Measurements from ENCODE around the gene TTLL3.

Gene TTLL3

DNA sequence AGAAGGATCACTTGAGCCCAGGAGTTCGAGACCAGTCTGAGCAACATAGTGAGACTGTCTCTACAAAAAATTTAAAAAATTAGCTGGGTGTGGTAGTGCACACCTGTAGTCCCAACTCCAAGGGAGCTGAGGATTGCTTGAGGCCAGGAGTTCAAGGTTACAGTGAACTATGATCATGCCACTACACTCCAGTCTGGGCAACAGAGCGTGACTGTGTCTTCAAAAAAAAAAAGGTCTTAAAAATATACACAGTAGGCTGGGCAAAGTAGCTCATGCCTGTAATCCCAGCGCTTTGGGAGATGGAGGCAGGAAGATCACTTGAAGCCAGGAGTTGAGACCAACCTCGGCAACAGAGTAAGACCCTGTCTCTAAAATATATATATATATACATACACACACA lies 29.2 kb upstream of the TTLL3 start:
- DNase-seq (ENCODE audit: low read depth), result no peak

- DNase-seq (ENCODE audit: low read depth), result no peak
These were observed 28.5 kb upstream of the TTLL3 start for GRCh38 chr3:9781551-9781950.

DNA sequence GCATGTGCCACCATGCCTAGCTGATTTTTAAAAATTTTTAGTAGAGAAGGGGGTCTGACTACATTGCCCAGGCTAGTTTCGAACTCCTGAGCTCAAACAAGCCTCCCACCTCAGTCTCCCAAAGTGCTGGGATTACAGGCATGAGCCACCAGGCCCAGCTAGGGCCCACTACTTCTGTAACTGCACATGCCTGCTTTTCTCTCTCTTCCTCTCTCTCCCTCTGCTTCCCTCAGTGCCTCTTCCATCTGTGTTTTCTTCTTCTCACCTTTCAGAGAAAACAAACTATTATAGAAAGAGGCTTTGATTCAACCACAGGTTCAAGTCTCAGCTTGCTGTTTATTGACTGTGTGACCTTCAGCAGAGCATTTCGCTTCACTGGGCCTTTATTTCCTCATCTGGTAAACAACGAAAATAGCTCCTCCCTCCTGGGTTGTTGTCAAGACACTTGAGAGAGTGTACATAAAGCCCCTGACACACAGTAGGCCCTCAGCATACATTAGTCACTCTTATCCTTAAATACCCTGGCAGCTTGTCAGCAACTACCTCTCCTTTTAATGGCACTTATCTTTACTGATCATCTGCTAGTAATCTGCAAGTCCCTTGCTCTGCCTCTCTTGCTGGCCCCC lies 28.0 kb upstream of the TTLL3 start:
- DNase-seq (ENCODE audit: low read depth), result no peak

GRCh38 chr3:9782770-9783169 lies 27.3 kb upstream of the TTLL3 start:
- DNase-seq (ENCODE audit: low read depth), result no peak

DNA sequence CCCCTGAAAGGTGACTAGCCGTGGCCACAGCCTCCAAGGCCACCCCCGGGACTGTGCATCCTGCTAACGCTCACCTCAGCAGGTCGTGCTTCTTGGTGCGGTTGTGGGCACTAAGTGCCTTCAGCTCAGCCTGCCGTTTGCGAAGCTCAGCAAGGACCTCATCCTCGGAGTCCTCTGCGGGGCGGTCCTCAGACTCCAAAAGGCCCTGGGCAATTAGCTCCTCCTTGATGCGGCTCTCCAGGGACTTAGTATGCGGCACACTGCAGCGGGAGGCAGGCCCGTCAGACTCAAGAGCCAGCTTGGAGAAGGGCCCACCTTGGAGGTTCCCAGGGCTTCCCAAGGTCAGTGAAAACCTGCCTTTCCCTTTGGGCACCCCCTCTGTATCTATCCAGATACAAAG lies 26.1 kb upstream of the TTLL3 start:
- no peak for DNase-seq (ENCODE audit: low read depth)

DNA sequence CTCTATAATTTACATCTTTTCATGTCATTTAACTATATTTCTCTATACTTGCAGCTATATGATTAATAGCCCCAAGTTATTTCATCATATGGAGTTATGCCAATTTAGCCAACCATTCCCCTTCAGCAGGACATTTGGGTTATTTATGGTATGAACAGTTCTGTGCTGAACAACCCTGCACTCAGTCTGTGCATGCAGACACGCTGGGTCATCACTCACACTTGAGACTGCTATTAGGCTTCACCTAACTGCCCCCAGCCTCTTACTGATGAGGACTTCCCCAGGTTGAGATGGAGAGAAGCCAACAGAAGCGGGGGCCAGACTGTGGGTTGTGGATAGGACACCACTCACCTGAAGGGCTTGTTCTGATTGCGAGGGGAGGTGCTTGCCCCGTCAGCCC lies 25.1 kb upstream of the TTLL3 start:
- DNase-seq (ENCODE audit: low read depth), result no peak

- no peak for DNase-seq (ENCODE audit: low read depth)
These were observed 24.5 kb upstream of the TTLL3 start for GRCh38 chr3:9785602-9786001.

- DNase-seq (ENCODE audit: low read depth), result no peak
These were observed 23.8 kb upstream of the TTLL3 start for GRCh38 chr3:9786209-9786739.

GRCh38 chr3:9786825-9787669 lies 23.0 kb upstream of the TTLL3 start:
- no peak for DNase-seq (ENCODE audit: low read depth)

DNA sequence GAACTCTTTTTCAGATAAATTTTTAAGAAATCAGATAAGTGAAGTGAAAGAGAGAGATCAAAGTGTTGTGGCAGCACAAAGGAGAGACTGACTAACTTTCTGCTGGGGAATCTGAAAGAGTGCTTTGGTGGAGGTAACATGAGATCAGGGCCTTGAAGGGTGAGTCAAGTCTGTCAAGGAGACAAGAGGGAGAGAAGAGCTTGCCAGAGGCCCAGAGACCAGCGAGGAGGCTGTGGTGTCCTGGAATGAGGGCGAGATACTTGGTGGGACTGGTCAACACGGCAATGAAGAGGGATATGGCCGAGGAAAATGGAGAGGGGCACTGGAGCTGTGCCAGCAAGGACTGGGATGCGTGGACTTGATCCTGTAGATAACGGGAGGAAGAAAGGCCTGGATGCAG lies 22.3 kb upstream of the TTLL3 start:
- no peak for DNase-seq (ENCODE audit: low read depth)

DNA sequence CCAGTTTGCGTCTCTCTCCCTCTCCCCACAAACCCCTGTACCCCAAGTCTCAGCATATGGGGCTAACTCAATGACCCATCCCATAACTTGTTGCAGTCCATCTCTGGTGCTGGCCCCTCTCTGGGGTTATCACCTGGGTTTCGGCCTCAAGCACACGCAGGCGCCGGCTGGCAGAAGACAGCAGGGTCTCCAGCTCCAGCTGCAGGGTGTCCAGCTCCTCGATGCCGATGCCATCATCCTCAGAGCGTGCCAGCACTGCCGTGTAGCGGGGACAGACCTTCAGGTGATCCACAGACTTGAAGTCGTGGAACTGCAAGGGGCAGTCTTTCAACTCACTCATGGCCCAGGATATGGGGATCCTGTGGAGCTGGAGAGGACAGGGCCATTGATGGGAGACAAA lies 18.9 kb upstream of the TTLL3 start:
- DNase-seq (ENCODE audit: low read depth), result no peak

GRCh38 chr3:9791790-9792404 lies 18.2 kb upstream of the TTLL3 start:
- no peak for DNase-seq (ENCODE audit: low read depth)

GRCh38 chr3:9792405-9793160 lies 17.5 kb upstream of the TTLL3 start, which contains the start of the genes ARPC4 and TADA3:
Gene ARPC4, plus strand, starts transcription at chr3:9793082. Its CDS starts 40 bp downstream, at chr3:9793122.
Gene TADA3, minus strand, starts transcription at chr3:9792473. Its CDS starts 1,007 bp downstream, at chr3:9791466.
- peak; percentile 84 for DNase-seq (ENCODE audit: low read depth)

DNA sequence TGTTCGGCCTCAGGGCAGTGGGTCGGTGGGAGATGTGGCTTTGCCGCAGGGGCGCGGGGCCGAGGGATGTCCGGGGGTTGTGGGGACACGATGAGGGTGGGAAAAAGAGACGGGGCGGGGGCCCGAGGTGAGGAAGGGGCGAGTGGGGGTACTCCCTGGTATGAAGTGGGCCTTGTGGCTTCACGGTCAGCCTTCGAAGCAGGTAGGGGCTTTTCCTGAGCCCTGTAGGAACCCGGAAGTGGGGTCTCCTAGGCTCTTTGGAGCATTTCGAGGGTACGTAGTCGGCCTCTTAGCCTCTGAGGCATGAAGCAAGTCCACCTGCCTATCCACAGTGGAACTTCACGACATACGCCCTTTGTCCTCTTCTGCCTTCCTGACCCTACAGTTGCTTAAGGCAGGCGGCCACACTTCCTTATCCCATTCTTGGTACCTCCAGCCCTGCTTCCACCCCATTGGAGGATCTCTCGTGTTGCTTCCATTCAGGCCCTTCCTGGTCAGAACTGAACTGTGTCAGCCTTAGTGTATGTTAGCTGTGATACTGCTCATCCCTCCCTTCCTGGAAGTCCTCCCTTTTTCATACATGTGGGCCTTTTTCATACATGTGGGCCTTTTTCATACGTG lies 16.8 kb upstream of the TTLL3 start:
- DNase-seq (ENCODE audit: low read depth), result no peak

DNA sequence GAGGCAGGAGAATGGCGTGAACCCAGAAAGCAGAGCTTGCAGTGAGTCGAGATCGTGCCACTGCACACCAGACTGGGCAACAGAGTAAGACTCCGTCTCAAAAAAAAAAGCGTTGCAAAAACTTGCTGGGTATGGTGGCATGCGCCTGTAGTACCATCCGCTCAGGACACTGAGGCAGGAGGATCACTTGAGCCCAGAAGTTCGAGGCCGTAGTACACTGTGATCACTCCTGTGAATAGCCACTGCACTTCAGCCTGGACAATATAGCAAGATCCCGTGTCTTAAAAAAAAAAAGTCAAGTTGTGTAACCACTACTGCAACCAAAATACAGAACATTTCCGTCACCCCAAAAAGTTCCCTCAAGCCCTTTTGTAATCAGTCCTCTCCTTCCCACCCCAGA lies 15.7 kb upstream of the TTLL3 start:
- DNase-seq (ENCODE audit: low read depth), result no peak

- no peak for DNase-seq (ENCODE audit: low read depth)
These were observed 14.9 kb upstream of the TTLL3 start for GRCh38 chr3:9795207-9795606.

- no peak for DNase-seq (ENCODE audit: low read depth)
These were observed 12.7 kb upstream of the TTLL3 start for GRCh38 chr3:9797196-9797945.

- no peak for DNase-seq (ENCODE audit: low read depth)
These were observed 9.5 kb upstream of the TTLL3 start for GRCh38 chr3:9800529-9800928.

DNA sequence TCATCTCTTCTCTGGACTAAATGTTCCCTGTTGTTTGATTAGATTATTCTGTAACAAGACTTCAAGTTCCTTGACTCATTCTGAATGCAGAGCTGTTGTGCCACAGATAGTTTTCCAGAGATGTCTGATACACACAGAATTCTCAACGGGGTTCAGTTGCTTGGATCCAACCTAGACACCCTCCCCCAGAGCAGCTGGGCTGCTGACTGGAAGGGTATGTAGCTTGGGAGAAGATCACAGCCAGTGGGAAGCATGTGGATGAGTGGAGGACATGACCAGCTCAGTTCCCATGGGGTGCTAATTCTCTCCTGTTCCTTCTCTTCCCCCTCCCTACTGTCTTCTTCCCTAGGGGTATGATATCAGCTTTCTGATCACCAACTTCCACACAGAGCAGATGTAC lies 6.6 kb upstream of the TTLL3 start:
- no peak for DNase-seq (ENCODE audit: low read depth)

DNA sequence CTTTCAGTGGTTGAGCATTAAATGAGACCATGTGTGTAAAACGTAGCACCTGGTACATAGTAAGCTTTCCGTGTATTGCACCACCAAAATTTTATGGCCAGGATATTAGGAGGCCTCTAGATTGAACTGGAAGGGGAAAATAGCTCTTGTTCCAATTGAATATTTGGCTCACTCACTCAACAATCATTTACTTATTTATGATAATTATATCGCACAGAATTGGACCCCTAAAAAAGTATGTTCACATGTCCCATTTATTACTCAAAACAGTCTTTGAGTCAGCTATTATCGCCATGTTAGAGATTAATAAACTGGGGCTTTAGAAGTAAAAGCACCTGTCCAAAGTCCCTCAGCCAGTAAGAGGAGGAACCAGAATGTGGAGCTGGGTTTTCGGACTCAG lies 5.1 kb upstream of the TTLL3 start:
- no peak for DNase-seq (ENCODE audit: low read depth)

- no peak for DNase-seq (ENCODE audit: low read depth)
These were observed 3.9 kb upstream of the TTLL3 start for GRCh38 chr3:9806137-9806536.

Measured in T follicular helper cell (primary cell).